EH (cell line): ENCODE results near the gene LRRC4C.
"Not testable (repeated sequence)": the region's sequence is repeated elsewhere in the genome, so short reads cannot be mapped to it uniquely, and the experiment has no call there.

ENCODE experiments used
- DNase-seq: peaks from one replicate; pipeline ENCODE4 v3.0.0-alpha.2; 2015; ENCODE audit warnings: low read depth

The LRRC4C gene

GRCh38 chr11:40167805-40168204 lies 1291.6 kb downstream of the LRRC4C start:
- DNase-seq = not testable (repeated sequence)

DNA sequence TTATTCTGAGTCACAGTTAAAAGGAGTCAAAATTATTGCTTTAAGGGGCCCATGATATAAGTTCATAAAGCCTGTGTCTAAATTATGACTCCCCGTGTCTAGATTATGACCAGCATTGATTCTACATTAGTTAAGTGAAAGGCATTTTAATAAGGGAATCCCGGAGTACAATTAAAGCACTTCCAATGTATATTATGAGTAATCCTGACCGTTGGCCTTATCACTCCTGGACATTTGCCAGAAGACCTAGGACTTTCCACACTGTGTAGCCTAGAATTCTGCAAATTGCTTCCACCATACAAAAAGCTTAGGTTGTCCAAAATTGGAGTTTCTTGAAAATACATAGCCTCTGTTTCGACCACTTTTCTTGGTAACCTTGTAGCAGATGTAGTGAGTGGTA lies 1292.6 kb downstream of the LRRC4C start:
- no peak for DNase-seq

DNA sequence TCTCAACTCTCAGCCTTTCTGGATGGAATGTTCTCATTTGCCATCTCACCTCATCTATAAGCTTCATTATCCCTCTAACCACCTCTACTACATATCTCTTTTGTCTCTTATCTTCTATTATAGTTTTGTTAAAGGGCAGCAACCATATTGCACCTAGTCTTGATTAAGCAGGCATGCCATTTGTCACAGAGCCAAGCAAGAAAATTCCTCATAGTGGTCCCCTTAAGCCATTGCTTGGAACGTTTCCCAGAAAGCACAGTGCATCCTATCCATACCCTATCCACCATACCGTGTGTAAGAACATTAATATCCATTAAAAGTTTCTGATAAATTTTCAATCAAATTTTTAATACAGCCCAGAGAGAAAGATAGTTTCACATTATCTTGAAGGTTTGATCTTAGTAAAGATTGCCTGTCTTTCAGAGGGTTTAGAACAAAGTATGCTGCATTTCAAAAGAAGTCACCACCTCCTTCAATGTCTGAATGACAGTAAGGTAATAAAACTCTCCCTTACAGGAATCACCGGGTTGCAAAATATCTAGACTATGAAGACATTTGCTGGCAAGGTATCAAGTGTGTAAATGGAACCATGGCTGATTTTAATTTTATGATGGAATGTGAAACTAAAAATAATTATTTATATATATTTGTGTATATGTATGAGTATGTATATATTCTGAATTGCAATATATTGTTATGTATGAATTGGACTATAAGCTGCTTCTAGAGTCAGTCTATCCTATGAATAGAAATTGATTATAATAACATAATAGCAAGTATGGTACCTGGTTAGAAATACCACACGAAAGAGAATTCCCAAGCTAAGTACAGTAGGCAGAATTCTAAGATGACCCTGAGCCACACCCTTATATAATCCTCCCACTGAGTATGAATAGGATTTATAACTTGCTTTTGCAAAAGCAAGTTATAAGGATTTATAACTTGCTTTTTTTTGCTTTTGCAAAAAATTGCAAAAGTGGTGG lies 1296.3 kb downstream of the LRRC4C start:
- no peak for DNase-seq

- DNase-seq = no peak
Measured at GRCh38 chr11:40161854-40162410, 1297.5 kb downstream of the LRRC4C start.

DNA sequence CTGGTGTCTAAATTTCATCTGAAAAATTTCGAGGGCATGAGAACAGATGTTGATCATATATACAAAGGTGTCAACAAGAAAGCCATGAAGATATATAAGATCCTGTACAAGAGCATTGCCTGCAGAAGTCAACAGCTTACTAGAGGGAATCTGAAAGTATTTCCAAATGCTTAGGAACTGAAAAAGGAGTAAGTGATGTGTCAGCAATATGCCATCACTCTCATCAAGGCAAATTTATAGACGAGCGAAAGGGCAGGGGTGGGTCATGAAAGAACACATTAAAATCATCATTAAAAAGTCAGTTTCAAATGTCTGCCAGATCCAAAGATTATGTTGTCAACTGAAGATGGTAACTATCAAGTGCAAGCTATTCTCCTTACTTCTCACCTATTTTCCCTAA lies 1299.0 kb downstream of the LRRC4C start:
- DNase-seq = no peak

GRCh38 chr11:40149721-40150120 lies 1309.7 kb downstream of the LRRC4C start:
- no peak for DNase-seq

DNA sequence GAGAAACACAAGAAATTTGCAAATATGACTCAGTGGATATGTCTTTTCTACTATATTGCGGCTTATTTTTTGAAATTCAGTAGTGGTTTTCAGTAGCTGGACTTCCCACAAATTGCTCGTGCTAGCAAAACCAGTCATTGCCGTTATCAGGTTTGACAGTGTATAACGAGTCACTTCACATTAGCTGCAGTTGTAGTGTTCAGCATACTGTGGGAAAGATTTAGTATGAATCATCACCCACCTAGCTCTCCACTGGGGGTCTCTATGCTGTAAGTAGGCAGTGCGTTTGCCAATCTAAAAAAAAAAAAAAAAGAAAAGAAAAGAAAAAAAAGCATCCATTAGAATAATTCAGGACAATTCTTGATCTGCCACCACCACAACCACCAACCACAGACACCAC lies 1318.9 kb downstream of the LRRC4C start:
- DNase-seq = no peak

DNA sequence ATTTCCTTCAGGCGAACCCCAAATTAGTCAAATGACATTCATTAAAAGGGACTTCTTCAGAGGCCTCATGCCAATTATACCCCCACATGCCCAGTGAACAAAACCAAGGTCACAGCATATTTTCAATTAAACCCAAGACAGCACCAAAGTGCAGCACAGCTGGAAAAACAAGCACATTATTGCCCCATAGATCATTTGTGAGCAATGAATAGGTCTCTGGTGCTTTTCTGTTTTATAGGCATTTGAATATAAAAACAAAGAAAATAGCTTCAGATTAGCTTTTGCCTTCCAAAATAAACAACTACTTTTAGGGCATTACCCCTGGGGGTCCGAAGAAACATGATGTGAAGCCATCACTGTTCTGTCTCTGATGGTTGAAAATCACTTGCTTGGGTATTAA lies 1319.9 kb downstream of the LRRC4C start:
- no peak for DNase-seq

GRCh38 chr11:40139066-40139465 lies 1320.4 kb downstream of the LRRC4C start:
- no peak for DNase-seq

DNA sequence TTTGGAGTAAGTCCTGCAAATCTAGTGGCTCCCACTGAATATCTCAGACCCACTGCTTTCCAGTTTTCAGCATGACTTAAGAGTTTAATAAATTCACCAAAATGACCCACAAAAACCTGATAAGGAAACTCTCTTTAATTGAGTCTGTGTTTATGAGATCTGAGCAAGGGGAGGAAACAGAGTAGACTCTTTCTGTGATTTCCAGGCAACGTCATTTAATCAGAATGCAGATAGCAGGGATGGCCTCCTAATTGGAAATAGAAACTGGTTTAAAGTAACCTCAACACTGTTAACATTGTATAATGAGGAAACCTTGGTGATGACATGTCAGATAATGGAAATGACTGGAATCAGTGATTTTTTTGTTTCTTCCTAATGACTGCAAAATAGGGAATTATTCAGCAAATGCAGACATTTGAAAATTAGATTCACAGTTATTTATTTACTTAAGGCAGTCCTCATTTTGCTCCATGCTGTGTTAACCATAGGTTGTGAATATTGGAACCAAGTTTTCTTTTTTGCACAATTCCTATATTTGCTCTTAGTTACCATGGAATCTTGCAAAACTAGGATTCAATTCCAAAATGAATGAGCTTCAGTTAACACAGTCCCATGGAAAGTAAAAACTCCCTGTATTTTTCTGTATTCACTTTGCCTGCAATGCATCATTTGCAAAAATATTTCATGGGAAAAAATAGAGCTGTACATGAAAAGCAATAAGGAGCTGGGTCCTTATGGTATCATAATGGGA lies 1324.5 kb downstream of the LRRC4C start:
- DNase-seq = no peak

- no peak for DNase-seq
Measured at GRCh38 chr11:40133498-40133897, 1326.0 kb downstream of the LRRC4C start.

DNA sequence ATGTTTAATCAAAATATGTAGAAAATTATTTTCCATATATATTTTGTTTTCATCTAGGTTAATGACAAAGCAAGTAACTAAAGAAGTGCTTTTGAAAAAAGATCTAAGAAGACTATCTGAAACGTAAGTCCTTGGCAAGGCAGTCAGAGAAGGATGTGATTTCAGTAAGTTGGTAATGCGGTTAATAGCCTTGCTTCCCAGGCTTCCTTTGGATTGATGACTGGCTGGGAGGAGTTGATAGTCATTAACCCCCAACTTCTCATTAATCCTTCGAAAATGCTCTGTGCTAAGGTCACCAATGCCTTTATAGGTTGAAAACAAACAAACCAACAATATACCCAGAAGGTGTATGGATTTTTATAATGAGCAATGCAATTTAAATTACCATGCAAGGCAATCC lies 1326.5 kb downstream of the LRRC4C start:
- no peak for DNase-seq

- DNase-seq = no peak
Measured at GRCh38 chr11:40130427-40130826, 1329.0 kb downstream of the LRRC4C start.

DNA sequence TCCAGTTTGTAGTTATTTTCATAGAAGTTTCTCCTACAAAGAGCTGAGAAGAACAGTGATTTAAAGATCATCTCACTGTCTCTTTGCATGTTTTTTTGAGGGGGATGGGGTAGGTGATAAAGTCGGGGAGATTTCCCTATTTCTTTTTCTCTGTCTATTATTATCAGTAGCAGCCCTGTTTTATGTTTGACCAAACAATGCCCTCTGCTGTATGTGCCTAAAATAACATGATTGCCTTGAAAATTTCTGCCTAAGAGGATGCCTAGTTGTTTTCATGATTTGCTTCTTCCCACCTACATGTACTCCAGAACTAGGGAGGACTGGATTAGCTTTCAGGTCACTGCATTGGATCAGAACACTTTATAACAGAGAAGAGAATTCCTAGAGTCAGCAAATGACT lies 1330.2 kb downstream of the LRRC4C start:
- no peak for DNase-seq

DNA sequence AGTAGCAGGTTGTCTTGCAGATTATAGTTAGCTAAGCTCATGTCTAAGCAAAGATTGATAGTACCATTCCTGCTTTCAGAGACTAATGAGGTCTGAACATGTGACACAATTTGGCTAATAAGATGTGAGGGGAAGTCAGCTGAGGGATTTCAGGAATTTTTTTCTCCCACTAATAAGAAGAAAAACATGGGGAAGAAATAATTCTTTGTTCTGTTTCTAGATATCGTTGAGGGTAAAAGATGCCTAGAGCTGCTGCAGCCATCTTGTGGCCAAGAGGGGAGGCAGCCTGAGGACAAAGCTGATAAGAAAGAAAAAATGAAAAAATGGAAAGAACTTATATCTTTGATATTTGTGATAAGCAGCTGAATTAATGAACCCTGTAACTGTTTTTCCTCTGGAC lies 1334.4 kb downstream of the LRRC4C start:
- no peak for DNase-seq

- DNase-seq = no peak
Measured at GRCh38 chr11:40119661-40120060, 1339.8 kb downstream of the LRRC4C start.

GRCh38 chr11:40118780-40119179 lies 1340.7 kb downstream of the LRRC4C start:
- DNase-seq = no peak

GRCh38 chr11:40118026-40118425 lies 1341.4 kb downstream of the LRRC4C start:
- DNase-seq = no peak

DNA sequence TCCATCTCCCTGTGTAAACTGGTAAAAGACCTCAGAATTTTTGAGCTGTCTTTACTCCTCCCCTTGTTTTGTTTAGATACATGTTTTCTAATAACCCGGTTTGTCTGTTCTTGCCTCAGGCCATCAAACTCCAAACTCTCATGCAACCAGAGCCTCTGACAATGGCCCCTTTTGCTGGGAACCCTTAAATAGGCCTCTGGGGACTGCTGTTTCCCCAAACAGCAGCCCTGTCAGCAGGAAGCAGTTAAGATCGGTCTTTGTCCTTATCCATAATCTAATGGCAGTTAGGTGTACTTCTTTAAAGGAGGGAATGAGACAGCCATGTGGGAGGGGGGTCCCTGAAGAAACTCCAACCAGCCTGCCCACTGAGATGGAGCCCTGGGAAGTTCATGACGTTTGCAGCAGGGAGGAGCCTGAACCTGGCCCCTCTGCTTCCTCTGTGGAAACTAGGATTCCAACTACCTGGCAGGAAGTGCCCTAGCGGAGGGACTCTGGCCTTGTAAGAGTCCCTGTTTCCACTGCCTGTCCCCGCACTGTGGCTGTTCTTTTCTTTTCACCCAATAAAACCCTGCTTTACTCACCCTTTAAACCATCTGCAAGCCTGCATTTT lies 1354.4 kb downstream of the LRRC4C start:
- DNase-seq = no peak

- DNase-seq = no peak
Measured at GRCh38 chr11:40100781-40101180, 1358.7 kb downstream of the LRRC4C start.

GRCh38 chr11:40100162-40100553 lies 1359.3 kb downstream of the LRRC4C start:
- no peak for DNase-seq

DNA sequence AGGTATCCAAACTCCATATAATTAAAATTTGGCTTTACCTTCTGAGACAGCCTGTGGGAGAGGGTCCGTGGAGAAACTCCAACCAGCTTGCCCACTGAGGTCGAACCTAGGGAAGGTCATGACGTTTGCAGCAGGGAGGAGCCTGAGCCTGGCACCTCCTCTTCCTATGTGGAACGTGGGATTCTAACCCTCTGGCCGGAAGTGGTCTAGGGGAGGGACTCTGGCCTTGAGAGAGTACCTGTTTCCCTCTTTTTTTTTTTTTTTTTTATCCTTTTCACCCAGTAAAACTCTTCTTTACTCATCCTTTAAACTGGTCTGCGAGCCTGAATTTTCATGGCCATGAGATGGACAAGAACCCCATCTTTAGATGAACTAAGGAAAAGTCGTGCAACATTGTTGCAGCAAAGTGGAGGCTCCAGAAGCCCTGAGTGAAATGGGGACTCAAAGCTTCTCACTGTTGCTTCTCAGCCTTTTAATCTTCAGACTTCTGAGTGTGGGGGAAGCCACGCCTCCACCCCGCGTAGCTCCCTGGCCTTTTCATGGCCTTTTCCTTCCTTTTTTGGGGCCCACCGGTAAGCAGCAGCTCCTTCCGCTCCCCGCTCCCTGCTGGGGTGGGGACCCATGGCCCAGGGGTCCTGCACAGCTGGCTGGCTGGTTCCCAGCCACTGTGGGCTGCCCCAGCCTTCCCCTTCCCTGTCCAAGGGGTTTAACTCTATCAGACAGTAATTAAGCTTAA lies 1359.9 kb downstream of the LRRC4C start:
- DNase-seq = no peak
